Thymus (tissue), 2 donors: Measurements from ENCODE around the gene SEBOX. TPM values are rescaled to one million over a fixed set of nuclear protein-coding genes. Genes with fewer than 3 reads are reported as not detected.

Experiments used
- polyA plus RNA-seq: library from polyadenylated mRNA; stranded (reverse); fragments of 200-250 nt; gene quantifications from one replicate; pipeline ENCODE4 v1.2.3, GENCODE V29; 2013
- total RNA-seq: library from RNA; stranded (reverse); fragments of 120-200 nt; gene quantifications from one replicate; pipeline ENCODE4 v1.2.4, GENCODE V29; 2013
- donor health status: healthy.

SEBOX gene
- total and polyA plus RNA-seq, 2 donors, result not detected

Other genes starting within 250 kb of the SEBOX start
- 17.2 TPM for gene TMEM97, start 46.0 kb downstream of the SEBOX start, total RNA-seq
- 3.3 TPM for gene TMEM97, start 46.0 kb downstream of the SEBOX start, polyA plus RNA-seq
- 44.6 TPM for gene IFT20, start 29.7 kb downstream of the SEBOX start, total RNA-seq
- gene IFT20, start 29.7 kb downstream of the SEBOX start, polyA plus RNA-seq, result 82.5 TPM
- gene TNFAIP1, start 29.4 kb downstream of the SEBOX start, total RNA-seq, result 11.3 TPM
- 19.4 TPM for gene TNFAIP1, start 29.4 kb downstream of the SEBOX start, polyA plus RNA-seq
- 52.5 TPM for gene POLDIP2, start 7.7 kb downstream of the SEBOX start, total RNA-seq
- gene POLDIP2, start 7.7 kb downstream of the SEBOX start, polyA plus RNA-seq, result 37.6 TPM
- 0.09 TPM for gene VTN, start 5.1 kb upstream of the SEBOX start, total RNA-seq
- 0.59 TPM for gene VTN, start 5.1 kb upstream of the SEBOX start, polyA plus RNA-seq
- gene SARM1, start 6.5 kb upstream of the SEBOX start, total RNA-seq, result 1.2 TPM
- 5.4 TPM for gene SARM1, start 6.5 kb upstream of the SEBOX start, polyA plus RNA-seq
- gene SLC46A1, start 41.0 kb upstream of the SEBOX start, total RNA-seq, result 13.1 TPM
- 10.5 TPM for gene SLC46A1, start 41.0 kb upstream of the SEBOX start, polyA plus RNA-seq
- gene SLC13A2, start 108.4 kb upstream of the SEBOX start, total RNA-seq, result not detected
- gene SLC13A2, start 108.4 kb upstream of the SEBOX start, polyA plus RNA-seq, result 0.09 TPM
- gene FOXN1, start 141.1 kb upstream of the SEBOX start, total RNA-seq, result 5.4 TPM
- 6.5 TPM for gene FOXN1, start 141.1 kb upstream of the SEBOX start, polyA plus RNA-seq
- 30.4 TPM for gene UNC119, start 187.4 kb upstream of the SEBOX start, total RNA-seq
- 30.6 TPM for gene UNC119, start 187.4 kb upstream of the SEBOX start, polyA plus RNA-seq
- gene PIGS, start 206.3 kb upstream of the SEBOX start, total RNA-seq, result 25.5 TPM
- 19.6 TPM for gene PIGS, start 206.3 kb upstream of the SEBOX start, polyA plus RNA-seq
- 18.2 TPM for gene ALDOC, start 211.7 kb upstream of the SEBOX start, total RNA-seq
- gene ALDOC, start 211.7 kb upstream of the SEBOX start, polyA plus RNA-seq, result 10.6 TPM
- gene SPAG5, start 233.8 kb upstream of the SEBOX start, total RNA-seq, result 46.0 TPM
- 19.4 TPM for gene SPAG5, start 233.8 kb upstream of the SEBOX start, polyA plus RNA-seq
- gene RSKR, start 249.0 kb upstream of the SEBOX start, total RNA-seq, result 2.6 TPM
- gene RSKR, start 249.0 kb upstream of the SEBOX start, polyA plus RNA-seq, result 6.4 TPM